T-cell (primary cell): ENCODE measurements around the gene CDK9. TPM values are rescaled to one million over a fixed set of nuclear protein-coding genes. Genes with fewer than 3 reads are reported as not detected.

Experiments
- ATAC-seq, 4 experiments: fragments of 200-7000 bp in 3 of 4; fragments of 150-1000 bp in 1 of 4; cut with Tn5 transposase; replicated peaks in 1 of 4; 1 replicate in 3 of 4; 2 replicates in 1 of 4; pipeline ENCODE4 v1.10.0; 2021; ENCODE audit warnings: moderate library complexity in 3 of 4, mild to moderate bottlenecking in 2 of 4, moderate number of reproducible peaks in 1 of 4
- CTCF ChIA-PET, 2 donors: fragments of 300-600 bp; sonication (Branson Sonifier 250); formaldehyde crosslinking; loops; one replicate each; lab custom pipeline; 2022; ENCODE audit warnings: antibody characterized with exemption in 2 of 2; lab: Charles Lee
- POLR2A ChIA-PET, 2 donors: fragments of 300-600 bp; sonication (Branson Sonifier 250); formaldehyde crosslinking; loops; one replicate each; lab custom pipeline; 2022; ENCODE audit warnings: antibody characterized with exemption in 2 of 2; lab: Charles Lee
- DNase-seq, 35 experiments: peaks; one replicate each; pipeline versions ENCODE4 v3.0.0 to v3.0.0-alpha.2; 2013 to 2023
- H3K27ac ChIP-seq: one replicate; pipeline ENCODE4 v1.5.1; 2013; ENCODE audit warnings: low read length
- H3K27me3 ChIP-seq, 2 experiments: replicated peaks in 1 of 2; 1 replicate in 1 of 2; 2 replicates in 1 of 2; pipeline versions ENCODE4 v1.6.1 to v1.7.0; 2013; ENCODE audit warnings: low read length in 1 of 2, mixed read lengths in 1 of 2; ENCODE audit not compliant: control insufficient read depth in 2 of 2, insufficient read depth in 2 of 2; ENCODE audit errors: extremely low read depth in 1 of 2
- H3K36me3 ChIP-seq, 2 donors: 1 replicate in 1 of 2; 2 replicates in 1 of 2; pipeline versions ENCODE4 v1.6.1 to v1.7.0; 2013; ENCODE audit warnings: low read length in 1 of 2; ENCODE audit not compliant: control insufficient read depth in 2 of 2, insufficient read depth in 1 of 2; ENCODE audit errors: extremely low read depth in 1 of 2
- H3K4me1 ChIP-seq, 2 experiments: 1 replicate in 1 of 2; 2 replicates in 1 of 2; pipeline versions ENCODE4 v1.6.1 to v1.7.0; 2013; ENCODE audit warnings: low read length in 2 of 2, mixed read lengths in 1 of 2; ENCODE audit not compliant: insufficient read depth in 2 of 2, control insufficient read depth in 1 of 2; ENCODE audit errors: extremely low read depth in 1 of 2
- H3K4me3 ChIP-seq, 2 donors: 1 replicate in 1 of 2; 2 replicates in 1 of 2; pipeline versions ENCODE4 v1.5.1 to v1.7.0; 2013; ENCODE audit warnings: mild to moderate bottlenecking in 2 of 2, low read length in 1 of 2, moderate library complexity in 1 of 2; ENCODE audit not compliant: control insufficient read depth in 1 of 2; ENCODE audit errors: extremely low read depth in 1 of 2
- H3K9me3 ChIP-seq: 2 replicates; pipeline ENCODE4 v1.7.0; 2013
- H3K27ac Mint-ChIP-seq, 2 donors: one replicate each; pipeline ENCODE4 v1.8.0; 2020 to 2021; ENCODE audit warnings: mild to moderate bottlenecking in 2 of 2, mixed read lengths in 2 of 2
- H3K27me3 Mint-ChIP-seq, 2 donors: one replicate each; pipeline ENCODE4 v1.8.0; 2021 to 2022; ENCODE audit warnings: mixed read lengths in 2 of 2
- H3K36me3 Mint-ChIP-seq: one replicate; pipeline ENCODE4 v1.8.0; 2021; ENCODE audit warnings: mixed read lengths
- H3K4me1 Mint-ChIP-seq, 3 donors: one replicate each; pipeline ENCODE4 v1.8.0; 2020 to 2022; ENCODE audit warnings: mixed read lengths in 3 of 3, mild to moderate bottlenecking in 1 of 3
- H3K4me3 Mint-ChIP-seq, 3 donors: one replicate each; pipeline ENCODE4 v1.8.0; 2020 to 2022; ENCODE audit warnings: mild to moderate bottlenecking in 3 of 3, mixed read lengths in 3 of 3, moderate library complexity in 3 of 3
- H3K9me3 Mint-ChIP-seq, 3 donors: one replicate each; pipeline ENCODE4 v1.8.0; 2020 to 2022; ENCODE audit warnings: mixed read lengths in 3 of 3
- WGBS: methylation state at CpG from one replicate; pipeline ENCODE4 v1.1.5; 2013; ENCODE audit warnings: missing lambda C conversion rate; ENCODE audit not compliant: insufficient coverage; 5-methylcytosine and 5-hydroxymethylcytosine counted together
- total RNA-seq, 35 experiments: library from RNA in 6 of 35; stranded (reverse) in 6 of 35; fragments of 120-200 nt in 1 of 35; gene quantifications; one replicate each; pipeline versions ENCODE4 v1.2.1 to v1.2.4 and lab custom pipeline; 2013 to 2026

Gene CDK9
- total RNA-seq, 5 donors from 2014 or later (not counting 1 experiment from before 2014, with no cell fraction given) = 108 to 159 (median 147) TPM

DNA sequence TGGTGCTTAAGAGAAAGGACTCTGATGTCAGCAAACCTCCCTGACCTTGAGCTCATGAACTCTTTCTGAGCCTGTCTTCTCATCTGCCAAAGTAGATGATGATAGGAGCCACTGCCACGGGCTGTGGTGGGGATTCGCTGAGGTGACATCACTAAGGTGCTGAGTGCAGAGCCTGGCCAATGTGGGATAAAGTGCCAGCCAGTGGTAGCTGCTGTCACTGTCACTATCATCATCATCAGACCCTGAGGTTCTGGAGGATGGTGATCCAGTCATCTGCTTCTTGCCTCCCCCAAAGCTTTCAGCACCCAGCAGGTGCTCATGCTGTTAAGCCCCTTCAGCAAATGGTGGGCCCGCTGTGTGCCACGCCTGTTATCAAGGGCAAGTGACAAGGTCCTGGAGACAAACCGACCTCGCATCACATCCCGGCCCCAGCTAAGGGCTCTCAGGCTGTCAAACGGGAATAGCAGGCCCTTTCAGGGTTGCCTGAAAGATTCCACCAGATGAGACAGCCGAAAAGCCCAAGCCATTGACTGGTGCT lies 23.2 kb downstream of the CDK9 start:
- H3K36me3 Mint-ChIP-seq = peaks cover 32% of the 10 kb centered on the region
- peaks cover 0 to 10% of the 10 kb centered on the region in 2 experiments for H3K4me1 ChIP-seq
- ChIA-PET CTCF (no interaction called here), POLR2A (interaction anchor here in 1 of 2 donors (0.6 kb wide), 1 partner anchor 38 kb away, joined by 6 read pairs; no protein-coding TSS in a partner anchor)
- H3K27ac ChIP-seq = no peak overlapping the region
- no peak overlapping the region for H3K4me3 ChIP-seq
- H3K9me3 ChIP-seq = no peaks in the 10 kb centered on the region
- WGBS = 99% methylated on average over 7 of the region's 9 CpGs
- DNase-seq = no peak
- peaks cover 34 to 71% of the 10 kb centered on the region in 2 donors for H3K36me3 ChIP-seq
- H3K27me3 Mint-ChIP-seq = no peaks in the 10 kb centered on the region
- ATAC-seq = no peak
- no peaks in the 10 kb centered on the region for H3K27me3 ChIP-seq
- peaks cover 6 to 14% (median 11%) of the 10 kb centered on the region in 3 donors for H3K4me1 Mint-ChIP-seq
- H3K27ac Mint-ChIP-seq = no peak overlapping the region
- no peaks in the 10 kb centered on the region for H3K9me3 Mint-ChIP-seq
- H3K4me3 Mint-ChIP-seq = no peak overlapping the region

DNA sequence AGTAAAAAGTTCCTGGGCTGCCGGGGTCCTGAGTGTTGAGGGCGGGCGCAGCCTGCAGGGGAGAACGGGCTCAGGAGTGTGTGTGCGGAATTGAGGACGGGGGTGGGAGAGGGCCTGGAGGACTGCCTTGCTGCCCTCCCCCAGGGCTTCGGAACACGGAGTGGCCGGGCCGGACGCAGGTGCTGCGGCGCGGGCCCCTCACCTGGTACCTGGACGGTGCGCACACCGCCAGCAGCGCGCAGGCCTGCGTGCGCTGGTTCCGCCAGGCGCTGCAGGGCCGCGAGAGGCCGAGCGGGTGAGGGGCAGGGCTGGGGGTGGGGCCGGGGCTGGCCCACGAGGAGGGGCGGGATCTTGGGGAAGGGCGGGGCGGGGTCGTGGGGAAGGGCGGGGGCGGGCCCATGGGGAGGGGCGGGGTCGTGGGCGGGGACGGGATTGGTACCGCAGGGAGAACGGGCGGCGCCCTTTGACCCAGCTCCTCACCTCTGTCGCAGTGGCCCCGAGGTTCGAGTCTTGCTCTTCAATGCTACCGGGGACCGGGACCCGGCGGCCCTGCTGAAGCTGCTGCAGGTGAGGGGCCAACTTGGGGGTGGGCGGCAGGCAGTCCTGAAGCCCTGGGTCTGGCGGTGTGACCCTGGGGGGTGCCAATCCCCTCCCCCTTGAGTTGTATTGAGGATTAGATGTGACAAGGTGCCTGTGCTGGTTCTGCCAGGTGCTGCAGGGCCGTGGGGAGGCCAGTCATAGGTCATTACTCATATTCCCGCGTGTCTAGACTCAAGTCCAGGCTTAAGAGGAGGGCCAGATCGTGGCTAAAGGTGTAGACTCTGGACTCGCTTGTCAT lies 23.9 kb downstream of the CDK9 start:
- Histone ChIP-seq H3K27ac (no peak overlapping the region), H3K9me3 (no peaks in the 10 kb centered on the region), H3K4me1 (peaks cover 0 to 3% of the 10 kb centered on the region in 2 experiments), H3K27me3 (no peaks in the 10 kb centered on the region), H3K4me3 (no peak overlapping the region), H3K36me3 (peaks cover 36 to 70% of the 10 kb centered on the region in 2 donors)
- DNase-seq = no peak
- Mint-ChIP-seq H3K27ac (no peak overlapping the region), H3K4me3 (no peak overlapping the region), H3K4me1 (peaks cover 0 to 8% (median 4%) of the 10 kb centered on the region in 3 donors), H3K27me3 (no peaks in the 10 kb centered on the region), H3K9me3 (no peaks in the 10 kb centered on the region), H3K36me3 (peaks cover 32% of the 10 kb centered on the region)
- ChIA-PET CTCF (no interaction called here), POLR2A (interaction anchor here in 1 of 2 donors (0.6 kb wide), 1 partner anchor 39 kb away, joined by 6 read pairs; no protein-coding TSS in a partner anchor)
- 96% methylated on average over 38 of the region's 57 CpGs for WGBS
- ATAC-seq = no peak

DNA sequence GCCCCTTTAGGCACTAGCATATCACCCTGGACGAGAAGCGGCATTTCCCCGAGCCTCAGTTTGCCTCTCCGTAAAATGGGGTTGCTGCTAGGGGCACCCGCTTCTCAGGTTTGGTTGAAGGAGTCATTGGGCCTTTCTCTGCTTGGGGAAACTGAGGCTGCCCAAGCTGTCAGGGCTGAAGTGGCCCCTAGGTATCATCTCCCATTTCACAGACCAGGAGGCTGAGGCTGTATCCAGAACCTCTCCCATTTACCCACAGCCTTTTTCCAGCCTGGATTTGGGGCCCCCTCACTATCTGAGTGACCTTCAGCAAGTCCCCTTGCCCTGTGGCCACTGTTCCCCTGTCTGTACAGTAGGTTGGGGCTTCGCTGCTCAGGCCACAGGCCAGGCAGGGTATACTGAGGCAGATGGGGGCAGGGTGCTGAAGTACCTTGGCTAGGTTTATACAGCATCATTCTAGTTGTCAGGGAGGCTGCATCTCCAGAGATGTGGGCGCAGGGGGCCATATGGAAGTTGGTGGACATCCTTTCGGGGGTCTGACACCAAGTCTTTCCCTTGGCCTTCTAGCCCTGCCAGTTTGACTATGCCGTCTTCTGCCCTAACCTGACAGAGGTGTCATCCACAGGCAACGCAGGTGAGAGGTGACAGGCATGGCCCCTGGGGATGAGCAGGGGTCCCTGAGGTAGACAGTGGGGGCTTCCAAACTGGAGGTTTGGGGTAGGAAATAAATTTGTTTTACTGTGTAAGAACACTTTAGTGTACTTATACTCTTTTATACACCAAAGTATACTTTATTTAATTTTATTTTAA lies 24.7 kb downstream of the CDK9 start:
- H3K4me1 Mint-ChIP-seq = peaks cover 0 to 7% (median 4%) of the 10 kb centered on the region in 3 donors
- Histone ChIP-seq H3K36me3 (peaks cover 44 to 74% of the 10 kb centered on the region in 2 donors), H3K4me3 (no peak overlapping the region), H3K4me1 (no peaks in the 10 kb centered on the region), H3K27me3 (no peaks in the 10 kb centered on the region), H3K9me3 (no peaks in the 10 kb centered on the region), H3K27ac (no peak overlapping the region)
- ChIA-PET POLR2A (no interaction called here), CTCF (no interaction called here)
- no peaks in the 10 kb centered on the region for H3K27me3 Mint-ChIP-seq
- no peaks in the 10 kb centered on the region for H3K9me3 Mint-ChIP-seq
- DNase-seq (no peak), ATAC-seq (no peak)
- no peak overlapping the region for H3K4me3 Mint-ChIP-seq
- peaks cover 32% of the 10 kb centered on the region for H3K36me3 Mint-ChIP-seq
- no peak overlapping the region for H3K27ac Mint-ChIP-seq
- 99% methylated on average over 10 of the region's 10 CpGs for WGBS

DNA sequence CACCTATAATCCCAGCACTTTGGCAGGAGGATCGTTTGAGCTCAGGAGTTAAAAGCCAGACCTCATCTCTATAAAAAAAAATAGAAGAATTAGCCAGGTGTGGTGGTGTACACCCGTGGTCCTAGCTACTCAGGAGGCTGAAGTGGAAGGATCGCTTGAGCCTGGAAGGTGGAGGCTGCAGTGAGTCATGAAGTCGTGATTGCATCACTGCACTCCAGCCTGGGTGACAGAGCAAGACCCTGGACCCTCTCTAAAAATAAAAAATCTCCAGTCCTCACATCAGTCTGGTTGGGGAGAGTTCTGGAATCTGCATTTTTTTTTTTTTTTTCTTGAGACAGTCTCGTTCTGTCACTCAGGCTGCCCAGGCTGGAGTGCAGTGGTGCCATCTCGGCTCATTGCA lies 26.2 kb downstream of the CDK9 start:
- H3K4me3 ChIP-seq = no peak overlapping the region
- POLR2A ChIA-PET = interaction anchor here in 1 of 2 donors (0.6 kb wide), 1 partner anchor 11 kb away, joined by 3 read pairs; no protein-coding TSS in a partner anchor
- CTCF ChIA-PET = no interaction called here
- DNase-seq (no peak), ATAC-seq (no peak)
- no peaks in the 10 kb centered on the region for H3K9me3 Mint-ChIP-seq
- no peak overlapping the region for H3K27ac Mint-ChIP-seq
- H3K9me3 ChIP-seq = no peaks in the 10 kb centered on the region
- no peak overlapping the region for H3K27ac ChIP-seq
- no peaks in the 10 kb centered on the region for H3K27me3 Mint-ChIP-seq
- peaks cover 26% of the 10 kb centered on the region for H3K36me3 Mint-ChIP-seq
- H3K27me3 ChIP-seq = no peaks in the 10 kb centered on the region
- no peaks in the 10 kb centered on the region for H3K4me1 ChIP-seq
- no peak overlapping the region for H3K4me3 Mint-ChIP-seq
- H3K4me1 Mint-ChIP-seq = peaks cover 0 to 2% (median 0%) of the 10 kb centered on the region in 3 donors
- 90% methylated on average over 2 of the region's 6 CpGs for WGBS
- H3K36me3 ChIP-seq = peaks cover 50 to 73% of the 10 kb centered on the region in 2 donors

DNA sequence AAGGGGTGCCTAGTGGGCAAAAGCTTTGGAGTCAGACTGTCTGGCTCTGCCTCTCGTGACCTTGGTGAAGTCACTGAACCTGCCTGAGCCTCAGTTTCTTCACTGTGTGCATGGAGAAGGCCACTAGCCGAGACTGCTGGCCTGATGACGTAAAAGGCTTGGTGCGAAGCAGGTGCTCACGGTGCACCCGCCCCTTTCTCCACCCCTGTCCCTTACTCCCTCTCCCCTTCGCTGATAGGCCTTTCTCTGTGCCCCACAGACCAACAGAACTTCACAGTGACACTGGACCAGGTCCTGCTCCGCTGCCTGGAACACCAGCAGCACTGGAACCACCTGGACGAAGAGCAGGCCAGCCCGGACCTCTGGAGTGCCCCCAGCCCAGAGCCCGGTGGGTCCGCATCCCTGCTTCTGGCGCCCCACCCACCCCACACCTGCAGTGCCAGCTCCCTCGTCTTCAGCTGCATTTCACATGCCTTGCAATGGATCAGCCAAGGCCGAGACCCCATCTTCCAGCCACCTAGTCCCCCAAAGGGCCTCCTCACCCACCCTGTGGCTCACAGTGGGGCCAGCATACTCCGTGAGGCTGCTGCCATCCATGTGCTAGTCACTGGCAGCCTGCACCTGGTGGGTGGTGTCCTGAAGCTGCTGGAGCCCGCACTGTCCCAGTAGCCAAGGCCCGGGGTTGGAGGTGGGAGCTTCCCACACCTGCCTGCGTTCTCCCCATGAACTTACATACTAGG lies 27.3 kb downstream of the CDK9 start:
- Histone ChIP-seq H3K36me3 (peaks cover 44 to 69% of the 10 kb centered on the region in 2 donors), H3K27ac (no peak overlapping the region), H3K4me3 (no peak overlapping the region), H3K4me1 (no peaks in the 10 kb centered on the region), H3K9me3 (no peaks in the 10 kb centered on the region), H3K27me3 (no peaks in the 10 kb centered on the region)
- ChIA-PET CTCF (no interaction called here), POLR2A (no interaction called here)
- DNase-seq (no peak), ATAC-seq (no peak)
- Mint-ChIP-seq H3K4me1 (no peaks in the 10 kb centered on the region), H3K9me3 (no peaks in the 10 kb centered on the region), H3K27ac (no peak overlapping the region), H3K4me3 (no peak overlapping the region), H3K27me3 (no peaks in the 10 kb centered on the region), H3K36me3 (peaks cover 26% of the 10 kb centered on the region)
- 96% methylated on average over 15 of the region's 19 CpGs for WGBS
